Endothelial cell (in vitro differentiated cells): ENCODE data around the gene ITPR2. TPM values are rescaled to one million over a fixed set of nuclear protein-coding genes. Genes with fewer than 3 reads are reported as not detected.

Experiments used
- DNase-seq: peaks from one replicate; pipeline ENCODE4 v3.0.0; 2021; ENCODE audit warnings: low spot score
- H3K27ac Mint-ChIP-seq: one replicate; pipeline ENCODE4 v1.8.0; 2021; ENCODE audit warnings: mixed read lengths, inconsistent platforms; ENCODE audit not compliant: unreplicated experiment
- H3K27me3 Mint-ChIP-seq: one replicate; pipeline ENCODE4 v1.8.0; 2021; ENCODE audit warnings: mild to moderate bottlenecking, moderate library complexity, mixed read lengths, inconsistent platforms; ENCODE audit not compliant: unreplicated experiment
- H3K36me3 Mint-ChIP-seq: one replicate; pipeline ENCODE4 v1.8.0; 2021; ENCODE audit warnings: mild to moderate bottlenecking, low read depth, mixed read lengths, inconsistent platforms; ENCODE audit not compliant: unreplicated experiment
- H3K4me1 Mint-ChIP-seq: one replicate; pipeline ENCODE4 v1.8.0; 2021; ENCODE audit warnings: mild to moderate bottlenecking, mixed read lengths, inconsistent platforms; ENCODE audit not compliant: unreplicated experiment
- H3K4me3 Mint-ChIP-seq: one replicate; pipeline ENCODE4 v1.8.0; 2021; ENCODE audit warnings: mild to moderate bottlenecking, mixed read lengths, inconsistent platforms; ENCODE audit not compliant: unreplicated experiment
- H3K9me3 Mint-ChIP-seq: one replicate; pipeline ENCODE4 v1.8.0; 2021; ENCODE audit warnings: mixed read lengths, inconsistent platforms; ENCODE audit not compliant: unreplicated experiment
- total RNA-seq: library from RNA; stranded (reverse); fragmentation: NEBNext Ultra II Directional; extraction: Animal tissue kit (Norgen Biotek cat#: 25700); gene quantifications from one replicate; pipeline ENCODE4 v1.2.1, GENCODE V29; 2021; ENCODE audit not compliant: unreplicated experiment
- TF ChIP-seq, protein P1 (sequence below): fragments of 200-600 bp; sonication (generic); IDR thresholded peaks from one replicate; pipeline ENCODE4 v1.5.0; 2021; ENCODE audit warnings: antibody characterized with exemption; ENCODE audit not compliant: unreplicated experiment

ITPR2 gene
- total RNA-seq, 1 donor from 2014 or later: 33.8 TPM

DNA sequence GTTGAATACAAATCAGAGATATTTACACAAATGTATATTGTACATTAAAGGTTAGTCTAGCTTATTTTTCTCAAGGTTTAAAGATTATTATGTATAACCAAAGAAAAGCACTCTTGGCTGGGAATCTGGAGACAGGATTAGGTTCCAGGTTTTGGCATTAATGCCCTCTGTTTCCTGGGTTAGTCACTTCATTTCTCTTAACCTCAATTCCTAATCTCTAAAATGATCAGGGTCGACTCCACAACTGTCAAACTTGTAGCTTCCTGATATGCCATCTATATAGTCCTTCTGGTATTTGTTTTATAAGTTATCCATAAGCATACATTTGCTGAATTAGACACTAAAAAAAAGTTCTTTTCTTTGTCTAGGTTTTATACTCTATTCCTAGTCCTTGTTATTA lies 2.6 kb downstream of the ITPR2 start:
- TF ChIP-seq, protein P1, sequence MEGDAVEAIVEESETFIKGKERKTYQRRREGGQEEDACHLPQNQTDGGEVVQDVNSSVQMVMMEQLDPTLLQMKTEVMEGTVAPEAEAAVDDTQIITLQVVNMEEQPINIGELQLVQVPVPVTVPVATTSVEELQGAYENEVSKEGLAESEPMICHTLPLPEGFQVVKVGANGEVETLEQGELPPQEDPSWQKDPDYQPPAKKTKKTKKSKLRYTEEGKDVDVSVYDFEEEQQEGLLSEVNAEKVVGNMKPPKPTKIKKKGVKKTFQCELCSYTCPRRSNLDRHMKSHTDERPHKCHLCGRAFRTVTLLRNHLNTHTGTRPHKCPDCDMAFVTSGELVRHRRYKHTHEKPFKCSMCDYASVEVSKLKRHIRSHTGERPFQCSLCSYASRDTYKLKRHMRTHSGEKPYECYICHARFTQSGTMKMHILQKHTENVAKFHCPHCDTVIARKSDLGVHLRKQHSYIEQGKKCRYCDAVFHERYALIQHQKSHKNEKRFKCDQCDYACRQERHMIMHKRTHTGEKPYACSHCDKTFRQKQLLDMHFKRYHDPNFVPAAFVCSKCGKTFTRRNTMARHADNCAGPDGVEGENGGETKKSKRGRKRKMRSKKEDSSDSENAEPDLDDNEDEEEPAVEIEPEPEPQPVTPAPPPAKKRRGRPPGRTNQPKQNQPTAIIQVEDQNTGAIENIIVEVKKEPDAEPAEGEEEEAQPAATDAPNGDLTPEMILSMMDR: no peak
- no peaks in the 10 kb centered on the region for H3K36me3 Mint-ChIP-seq
- H3K4me1 Mint-ChIP-seq: peaks cover 16% of the 10 kb centered on the region
- H3K27ac Mint-ChIP-seq: no peak overlapping the region
- no peak for DNase-seq
- H3K4me3 Mint-ChIP-seq: no peak overlapping the region
- peaks cover 10% of the 10 kb centered on the region for H3K27me3 Mint-ChIP-seq
- H3K9me3 Mint-ChIP-seq: no peaks in the 10 kb centered on the region

DNA sequence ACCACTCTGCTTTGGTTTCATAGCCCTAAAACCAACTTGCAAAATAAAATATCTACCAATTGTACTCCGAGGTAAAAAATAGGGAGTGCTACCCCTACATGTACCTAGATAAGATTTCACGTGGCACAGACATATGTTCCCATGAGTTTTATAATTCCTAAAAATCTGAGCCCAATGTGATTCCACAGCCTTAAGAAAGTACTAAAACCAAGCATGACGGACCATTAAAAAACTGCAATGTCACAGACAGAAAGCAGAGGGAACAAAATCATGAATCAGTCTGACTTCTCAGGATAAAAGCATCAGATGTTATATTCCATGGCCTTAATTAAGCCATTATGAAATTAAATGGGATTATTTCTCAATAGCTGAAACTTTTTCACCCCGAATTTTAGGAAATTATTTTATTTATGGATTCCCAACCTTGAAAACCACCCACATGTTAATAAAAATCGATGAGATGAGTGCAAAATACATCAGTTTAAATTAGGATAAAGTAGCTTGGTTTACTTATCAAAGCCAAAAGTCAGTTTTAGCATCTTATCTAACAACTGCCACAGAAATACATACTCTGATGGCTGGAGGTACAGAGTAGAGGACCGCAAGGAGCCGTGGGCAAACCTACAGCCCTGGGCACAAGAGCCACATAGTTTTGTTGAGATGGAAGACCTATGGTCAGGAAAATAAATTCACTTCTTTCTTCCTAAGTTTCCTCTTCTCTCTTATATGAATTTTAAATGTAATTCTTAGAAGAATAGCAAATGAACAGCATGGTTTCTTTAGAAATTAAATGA lies 4.5 kb downstream of the ITPR2 start:
- Mint-ChIP-seq H3K36me3 (no peaks in the 10 kb centered on the region), H3K27ac (no peak overlapping the region), H3K4me1 (peaks cover 8% of the 10 kb centered on the region), H3K4me3 (no peak overlapping the region), H3K9me3 (no peaks in the 10 kb centered on the region), H3K27me3 (peaks cover 10% of the 10 kb centered on the region)
- TF ChIP-seq, protein P1: no peak
- DNase-seq: no peak

DNA sequence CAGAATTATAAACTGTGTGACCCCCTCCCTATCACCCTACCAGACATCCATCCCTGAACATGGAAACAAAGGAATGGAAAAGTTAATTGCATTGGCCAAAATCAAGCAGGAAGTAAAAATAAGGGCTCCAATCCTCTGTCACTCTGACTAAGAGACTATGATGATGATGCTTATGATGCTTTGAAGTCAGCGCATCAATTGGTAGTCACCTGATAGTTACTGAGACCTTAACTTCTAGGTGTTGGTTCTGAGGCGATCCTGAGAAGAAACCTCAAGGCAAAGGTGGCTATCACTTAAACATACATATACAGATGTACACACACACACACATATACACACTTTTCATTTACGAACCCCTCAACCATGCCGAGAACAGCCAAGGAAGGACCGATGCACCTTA lies 6.6 kb downstream of the ITPR2 start:
- no peak for DNase-seq
- TF ChIP-seq, protein P1: no peak
- H3K4me1 Mint-ChIP-seq: peaks cover 12% of the 10 kb centered on the region
- H3K27ac Mint-ChIP-seq: no peak overlapping the region
- no peak overlapping the region for H3K4me3 Mint-ChIP-seq
- no peaks in the 10 kb centered on the region for H3K36me3 Mint-ChIP-seq
- no peaks in the 10 kb centered on the region for H3K9me3 Mint-ChIP-seq
- peaks cover 4% of the 10 kb centered on the region for H3K27me3 Mint-ChIP-seq

DNA sequence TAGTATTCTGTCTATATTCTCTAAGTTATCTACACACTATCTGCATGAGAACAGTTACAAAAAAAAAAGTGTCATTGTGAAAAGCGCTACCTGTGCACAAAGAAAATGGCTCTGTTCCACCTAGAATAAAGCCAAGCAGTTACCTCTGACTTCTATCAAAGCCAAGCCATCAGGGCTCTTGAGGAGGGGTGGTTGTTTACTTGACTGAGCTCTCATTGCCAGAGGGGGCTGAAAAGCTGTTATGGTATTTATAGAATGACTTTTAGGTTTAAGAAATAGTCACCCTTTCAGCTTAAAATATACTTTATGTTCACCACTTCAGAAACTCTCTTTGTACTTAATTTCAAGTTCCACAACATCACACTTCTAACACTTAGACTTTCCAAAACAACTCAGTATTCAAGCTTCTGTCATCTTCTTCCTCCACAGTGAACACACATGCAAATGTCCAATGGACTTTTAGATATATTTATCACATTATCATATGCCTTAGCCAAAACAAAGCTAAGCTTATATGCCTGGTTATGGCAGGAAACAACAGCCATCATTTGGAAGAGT lies 7.5 kb downstream of the ITPR2 start:
- no peaks in the 10 kb centered on the region for H3K27me3 Mint-ChIP-seq
- TF ChIP-seq, protein P1: no peak
- no peaks in the 10 kb centered on the region for H3K9me3 Mint-ChIP-seq
- no peak overlapping the region for H3K27ac Mint-ChIP-seq
- H3K4me1 Mint-ChIP-seq: peaks cover 5% of the 10 kb centered on the region
- no peak overlapping the region for H3K4me3 Mint-ChIP-seq
- DNase-seq: no peak
- H3K36me3 Mint-ChIP-seq: no peaks in the 10 kb centered on the region

DNA sequence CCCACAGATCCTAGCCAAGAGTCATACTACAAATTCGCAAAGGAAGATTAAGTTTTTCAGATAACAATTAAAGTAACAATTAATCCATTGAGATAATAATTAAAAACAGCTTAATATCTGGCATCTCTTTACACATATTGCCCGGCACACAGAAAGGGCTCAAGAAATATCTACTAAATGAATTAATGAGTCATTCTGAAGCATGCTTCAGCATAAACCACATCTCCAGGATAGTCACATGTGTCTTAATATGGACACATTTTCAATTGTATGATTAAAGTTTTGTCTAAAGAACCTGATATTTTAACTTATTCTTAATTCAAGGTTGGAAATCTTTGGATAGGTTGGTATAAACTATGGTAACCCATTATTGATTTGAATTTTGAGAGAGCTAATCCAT lies 9.6 kb downstream of the ITPR2 start:
- peaks cover 5% of the 10 kb centered on the region for H3K4me1 Mint-ChIP-seq
- H3K36me3 Mint-ChIP-seq: no peaks in the 10 kb centered on the region
- no peak for DNase-seq
- H3K9me3 Mint-ChIP-seq: no peaks in the 10 kb centered on the region
- TF ChIP-seq, protein P1: no peak
- no peak overlapping the region for H3K27ac Mint-ChIP-seq
- H3K4me3 Mint-ChIP-seq: no peak overlapping the region
- no peaks in the 10 kb centered on the region for H3K27me3 Mint-ChIP-seq
